Suppressor macrophage treated with lipopolysaccharide for 4 hours (primary cell): Measurements from ENCODE around the gene NFKB1.
"Not testable (repeated sequence)": the region's sequence is repeated elsewhere in the genome, so short reads cannot be mapped to it uniquely, and the experiment has no call there.

ENCODE experiments used
- DNase-seq: peaks from one replicate; pipeline ENCODE4 v3.0.0-alpha.2; 2020

Gene NFKB1

GRCh38 chr4:102500696-102501446 is at the start of gene NFKB1:
Gene NFKB1 (plus strand): TSS chr4:102501359. CDS start chr4:102525519, 24,160 bp downstream.
- DNase-seq = peak; percentile 98

- no peak for DNase-seq
Measured at GRCh38 chr4:102452854-102453253, 48.3 kb upstream of the NFKB1 start.

GRCh38 chr4:102453827-102454226 is 47.3 kb upstream of the NFKB1 start:
- DNase-seq = no peak

- DNase-seq = peak; percentile 82
Measured at GRCh38 chr4:102454268-102454667, 46.9 kb upstream of the NFKB1 start.

GRCh38 chr4:102454981-102455685 is 46.0 kb upstream of the NFKB1 start:
- DNase-seq = peak; percentile 15

- no peak for DNase-seq
Measured at GRCh38 chr4:102455750-102456149, 45.4 kb upstream of the NFKB1 start.

GRCh38 chr4:102466298-102466697 is 34.9 kb upstream of the NFKB1 start:
- peak; percentile 56 for DNase-seq

- DNase-seq = no peak
Measured at GRCh38 chr4:102469806-102470205, 31.4 kb upstream of the NFKB1 start.

- no peak for DNase-seq
Measured at GRCh38 chr4:102472441-102473013, 28.6 kb upstream of the NFKB1 start.

- no peak for DNase-seq
Measured at GRCh38 chr4:102473476-102473875, 27.7 kb upstream of the NFKB1 start.

- no peak for DNase-seq
Measured at GRCh38 chr4:102474736-102475504, 26.2 kb upstream of the NFKB1 start.

- no peak for DNase-seq
Measured at GRCh38 chr4:102477657-102478056, 23.5 kb upstream of the NFKB1 start.

- DNase-seq = no peak
Measured at GRCh38 chr4:102478186-102478585, 23.0 kb upstream of the NFKB1 start.

GRCh38 chr4:102479832-102480231 is 21.3 kb upstream of the NFKB1 start:
- not testable (repeated sequence) for DNase-seq

GRCh38 chr4:102483120-102483519 is 18.0 kb upstream of the NFKB1 start:
- no peak for DNase-seq

GRCh38 chr4:102483990-102484692 is 17.0 kb upstream of the NFKB1 start:
- not testable (repeated sequence) for DNase-seq

GRCh38 chr4:102492531-102493241 is 8.5 kb upstream of the NFKB1 start:
- no peak for DNase-seq

- no peak for DNase-seq
Measured at GRCh38 chr4:102493257-102493656, 7.9 kb upstream of the NFKB1 start.

GRCh38 chr4:102493794-102494193 is 7.4 kb upstream of the NFKB1 start:
- DNase-seq = no peak

GRCh38 chr4:102494603-102495002 is 6.6 kb upstream of the NFKB1 start:
- no peak for DNase-seq

GRCh38 chr4:102497986-102498385 is 3.2 kb upstream of the NFKB1 start:
- no peak for DNase-seq

GRCh38 chr4:102500352-102500695 is 835 bp upstream of the NFKB1 start:
- peak; percentile 40 for DNase-seq
